SK-N-SH (cell line): ENCODE results near the gene TREM1. TPM values are rescaled to one million over a fixed set of nuclear protein-coding genes. Genes with fewer than 3 reads are reported as not detected.

ENCODE experiments used
- CTCF ChIA-PET: fragments of 300-600, 350-600 bp; formaldehyde crosslinking; extraction: SDS; loops from one replicate; lab custom pipeline; 2021; lab: Yijun Ruan, JAX
- POLR2A ChIA-PET: fragments of 350-600 bp; sonication (Branson Sonifier 250); formaldehyde crosslinking; extraction: SDS; loops from one replicate; lab custom pipeline; 2020; ENCODE audit warnings: antibody characterized with exemption, inconsistent platforms; lab: Yijun Ruan, JAX
- DNase-seq: peaks from one replicate; pipeline ENCODE4 v3.0.0; 2012
- H2AFZ ChIP-seq: fragments of 200-600 bp; sonication (generic); 2 replicates; pipeline ENCODE4 v1.8.1; 2016; ENCODE audit warnings: antibody characterized with exemption, mild to moderate bottlenecking, low read depth
- H3F3A ChIP-seq: fragments of 200-600 bp; sonication (generic); replicated peaks from 2 replicates; pipeline ENCODE3; 2016; ENCODE audit warnings: antibody characterized with exemption, mild to moderate bottlenecking; ENCODE audit not compliant: insufficient read depth
- H3K27ac ChIP-seq, 2 experiments: fragments of 200-500 bp in 1 of 2; fragments of 200-600 bp in 1 of 2; sonication (Bioruptor generic) in 1 of 2; sonication (generic), shearing (Covaris generic) in 1 of 2; 2 replicates each; pipeline versions ENCODE4 v1.5.1 to v1.6.1; 2014 to 2016; ENCODE audit warnings: low read depth in 2 of 2, inconsistent platforms in 1 of 2, low read length in 1 of 2, mild to moderate bottlenecking in 1 of 2, mixed read lengths in 1 of 2
- H3K27me3 ChIP-seq: fragments of 200-600 bp; sonication (generic), shearing (Covaris generic); 2 replicates; pipeline ENCODE4 v1.6.1; 2016; ENCODE audit warnings: mixed run types; ENCODE audit not compliant: insufficient read depth
- H3K36me3 ChIP-seq, 2 experiments: fragments of 200-500 bp in 1 of 2; fragments of 200-600 bp in 1 of 2; sonication (Bioruptor generic) in 1 of 2; sonication (generic) in 1 of 2; replicated peaks in 1 of 2; 2 replicates each; pipeline versions ENCODE3 to v1.5.1; 2014 to 2016; ENCODE audit warnings: low read length in 1 of 2, mild to moderate bottlenecking in 1 of 2; ENCODE audit not compliant: insufficient read depth in 2 of 2, control insufficient read depth in 1 of 2
- H3K4me1 ChIP-seq, 2 experiments: fragments of 200-500 bp in 1 of 2; fragments of 200-600 bp in 1 of 2; sonication (Bioruptor generic) in 1 of 2; sonication (generic), shearing (Covaris generic) in 1 of 2; 2 replicates each; pipeline versions ENCODE4 v1.5.1 to v1.6.1; 2014 to 2016; ENCODE audit warnings: low read depth in 1 of 2, low read length in 1 of 2, mixed run types in 1 of 2; ENCODE audit not compliant: insufficient read depth in 2 of 2, control insufficient read depth in 1 of 2
- H3K4me2 ChIP-seq: fragments of 200-600 bp; sonication (generic), shearing (Covaris generic); 2 replicates; pipeline ENCODE4 v1.6.1; 2017; ENCODE audit warnings: mixed run types
- H3K4me3 ChIP-seq, 2 experiments: fragments of 200-500 bp in 1 of 2; fragments of 200-600 bp in 1 of 2; sonication (Bioruptor generic) in 1 of 2; sonication (generic), shearing (Covaris generic) in 1 of 2; 2 replicates each; pipeline versions ENCODE4 v1.5.1 to v1.8.1; 2014 to 2016; ENCODE audit warnings: low read depth in 2 of 2, inconsistent platforms in 1 of 2, low read length in 1 of 2, mild to moderate bottlenecking in 1 of 2, mixed read lengths in 1 of 2, moderate library complexity in 1 of 2
- H3K79me2 ChIP-seq: fragments of 200-600 bp; sonication (generic); 2 replicates; pipeline ENCODE4 v1.8.1; 2017; ENCODE audit warnings: mild to moderate bottlenecking; ENCODE audit not compliant: insufficient read depth
- H3K9ac ChIP-seq: fragments of 200-600 bp; sonication (generic); 2 replicates; pipeline ENCODE4 v1.6.1; 2017; ENCODE audit warnings: mixed run types
- H3K9me2 ChIP-seq: fragments of 200-600 bp; sonication (generic); 2 replicates; pipeline ENCODE4 v1.6.1; 2017; ENCODE audit warnings: mixed run types
- H3K9me3 ChIP-seq: fragments of 200-600 bp; sonication (generic); 2 replicates; pipeline ENCODE4 v1.6.1; 2017; ENCODE audit warnings: mixed run types, mild to moderate bottlenecking, moderate library complexity
- H4K20me1 ChIP-seq: fragments of 200-600 bp; sonication (generic); 2 replicates; pipeline ENCODE4 v1.6.1; 2017; ENCODE audit warnings: mild to moderate bottlenecking, mixed run types; ENCODE audit not compliant: insufficient read depth
- CHD2 ChIP-seq: fragments of 150-350 bp; IDR thresholded peaks from 2 replicates; pipeline ENCODE4 v1.6.1; 2018; ENCODE audit warnings: low read length; ENCODE audit not compliant: partially characterized antibody
- ELF1 ChIP-seq: IDR thresholded peaks from 2 replicates; pipeline ENCODE4 v1.4.0; 2012
- EZH2phosphoT487 ChIP-seq: fragments of 200-600 bp; sonication (generic); IDR thresholded peaks from 2 replicates; pipeline ENCODE4 v1.6.1; 2017; ENCODE audit warnings: low read depth, mixed run types, mild to moderate bottlenecking, antibody characterized with exemption, moderate library complexity, borderline replicate concordance
- FOSL2 ChIP-seq: IDR thresholded peaks from 2 replicates; pipeline ENCODE4 v1.4.0; 2012; ENCODE audit warnings: low read depth, mild to moderate bottlenecking, moderate library complexity, borderline replicate concordance
- FOXJ3 ChIP-seq: sonication (generic); formaldehyde crosslinking; IDR thresholded peaks from 2 replicates; pipeline ENCODE4 v1.5.1; 2020; ENCODE audit warnings: mild to moderate bottlenecking, missing genetic modification reagents
- FOXM1 ChIP-seq: IDR thresholded peaks from 2 replicates; pipeline ENCODE4 v1.4.0; 2012; ENCODE audit warnings: low read depth, mild to moderate bottlenecking
- GABPA ChIP-seq: IDR thresholded peaks from 2 replicates; pipeline ENCODE4 v1.4.0; 2012; ENCODE audit warnings: low read depth, mild to moderate bottlenecking
- JUND ChIP-seq: IDR thresholded peaks from 2 replicates; pipeline ENCODE4 v1.4.0; 2012
- MEF2A ChIP-seq: IDR thresholded peaks from 2 replicates; pipeline ENCODE4 v1.4.0; 2012; ENCODE audit warnings: low read depth, borderline replicate concordance
- MXI1 ChIP-seq: IDR thresholded peaks from 2 replicates; pipeline ENCODE4 v1.6.1; 2012; ENCODE audit warnings: mild to moderate bottlenecking, low read depth, low read length, improper control_type of control experiment
- NFIC ChIP-seq: IDR thresholded peaks from 2 replicates; pipeline ENCODE4 v1.4.0; 2012; ENCODE audit warnings: borderline replicate concordance
- NRF1 ChIP-seq: IDR thresholded peaks from 2 replicates; pipeline ENCODE4 v1.6.1; 2012; ENCODE audit warnings: low read depth, mild to moderate bottlenecking, low read length
- PBX3 ChIP-seq: IDR thresholded peaks from 2 replicates; pipeline ENCODE4; 2012
- POLR2AphosphoS5 ChIP-seq: IDR thresholded peaks from 2 replicates; pipeline ENCODE4 v1.6.1; 2012; ENCODE audit warnings: low read depth, low read length
- RCOR1 ChIP-seq: fragments of 150-350 bp; IDR thresholded peaks from 2 replicates; pipeline ENCODE4 v1.6.1; 2017; ENCODE audit warnings: antibody characterized with exemption, low read length
- RFX5 ChIP-seq: IDR thresholded peaks from 2 replicates; pipeline ENCODE4 v1.6.1; 2012; ENCODE audit warnings: mild to moderate bottlenecking, improper control_type of control experiment, low read length
- SIN3A ChIP-seq: IDR thresholded peaks from 2 replicates; pipeline ENCODE4 v1.6.1; 2012; ENCODE audit warnings: low read depth, mild to moderate bottlenecking, low read length, moderate library complexity, borderline replicate concordance
- SMC3 ChIP-seq: IDR thresholded peaks from 2 replicates; pipeline ENCODE4 v1.6.1; 2012; ENCODE audit warnings: low read depth, low read length, improper control_type of control experiment
- TEAD4 ChIP-seq: IDR thresholded peaks from 2 replicates; pipeline ENCODE4 v1.4.0; 2012; ENCODE audit warnings: mild to moderate bottlenecking, borderline replicate concordance; ENCODE audit not compliant: insufficient read depth
- YY1 ChIP-seq: IDR thresholded peaks from 2 replicates; pipeline ENCODE4 v1.4.0; 2012; ENCODE audit warnings: low read depth, mild to moderate bottlenecking
- WGBS: methylation state at CpG from one replicate; pipeline ENCODE4 v1.1.6; 2017; ENCODE audit warnings: low lambda C conversion rate; 5-methylcytosine and 5-hydroxymethylcytosine counted together
- polyA plus RNA-seq, 3 experiments: library from polyadenylated mRNA; depleted of rRNA; stranded (reverse); fragments of >200 nt; gene quantifications; 2 replicates each; pipeline ENCODE4 v1.2.3, GENCODE V29; 2012
- TF ChIP-seq, protein P1 (sequence below): IDR thresholded peaks from 2 replicates; pipeline ENCODE4 v1.4.0; 2012; ENCODE audit warnings: low read depth

TREM1 gene
- polyA plus RNA-seq, 1 of the 3 experiments (the other 2 are of a cell fraction) = not detected

DNA sequence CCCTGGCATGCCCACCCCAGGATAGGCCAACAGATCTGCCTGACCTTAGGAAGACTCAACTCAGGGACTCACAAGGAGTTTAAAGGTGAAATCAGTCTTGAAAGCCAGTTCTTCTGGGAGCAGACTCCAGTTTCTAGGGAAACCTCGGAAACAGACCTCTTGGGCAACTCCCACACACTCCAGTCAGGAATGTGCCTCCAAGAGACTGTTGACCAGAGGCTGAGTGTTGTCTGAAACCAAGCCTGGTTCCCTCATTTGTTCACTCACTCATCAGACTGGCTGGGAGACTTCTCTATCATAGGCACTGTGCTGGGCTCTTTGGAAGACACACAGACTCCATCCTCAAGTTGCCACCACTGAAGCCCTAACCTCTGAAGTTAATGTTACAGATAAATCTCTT is 1.8 kb downstream of the TREM1 start:
- ChIA-PET POLR2A (no interaction called here), CTCF (interaction anchor here (0.9 to 1.5 kb wide), 2 partner anchors 33 to 83 kb away, joined by 4 read pairs; no protein-coding TSS in a partner anchor)
- no peaks in the 10 kb centered on the region for H3K36me3 ChIP-seq
- no peaks in the 10 kb centered on the region; the same call in 1 of the 2 replicates for H3K27me3 ChIP-seq
- H3K4me2 ChIP-seq = no peak overlapping the region
- no peak for DNase-seq
- H3F3A ChIP-seq = no peaks in the 10 kb centered on the region
- no peak overlapping the region for H2AFZ ChIP-seq
- TF ChIP-seq TEAD4 (no peak), ELF1 (no peak), FOXJ3 (no peak), SIN3A (no peak), MXI1 (no peak), EZH2phosphoT487 (no peak), NFIC (no peak), POLR2AphosphoS5 (no peak), PBX3 (no peak), JUND (no peak), GABPA (no peak), YY1 (no peak), FOXM1 (no peak)
- 0% methylated on average over 1 of the region's 1 CpG for WGBS
- H3K4me1 ChIP-seq = no peaks in the 10 kb centered on the region
- H4K20me1 ChIP-seq = no peaks in the 10 kb centered on the region
- no peak overlapping the region for H3K9ac ChIP-seq
- H3K9me3 ChIP-seq = no peaks in the 10 kb centered on the region
- H3K27ac ChIP-seq = no peak overlapping the region
- no peaks in the 10 kb centered on the region for H3K79me2 ChIP-seq
- no peak overlapping the region for H3K4me3 ChIP-seq
- no peaks in the 10 kb centered on the region for H3K9me2 ChIP-seq

DNA sequence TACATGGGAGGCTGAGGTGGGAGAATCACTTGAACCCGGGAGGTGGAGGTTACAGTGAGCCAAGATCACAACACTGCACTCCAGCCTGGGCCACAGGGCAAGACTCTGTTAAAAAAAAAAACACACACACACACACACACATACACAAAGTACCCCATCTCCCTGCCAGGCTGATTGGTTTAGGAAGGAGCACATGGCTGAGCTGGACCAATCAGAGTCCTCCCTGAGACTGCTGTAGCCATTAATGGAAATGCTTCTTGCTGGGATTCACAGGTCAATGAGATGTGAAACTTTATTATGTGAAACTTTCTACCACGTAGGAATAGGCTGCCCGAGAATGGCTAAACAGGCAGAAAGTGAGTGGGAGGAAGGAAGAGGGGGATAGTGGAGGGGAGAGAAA is 2.9 kb downstream of the TREM1 start:
- TF ChIP-seq POLR2AphosphoS5 = no peak
- no peak for TF ChIP-seq JUND
- no peak for TF ChIP-seq RFX5
- no peak for TF ChIP-seq NFIC
- no peak for TF ChIP-seq SMC3
- TF ChIP-seq, protein P1, sequence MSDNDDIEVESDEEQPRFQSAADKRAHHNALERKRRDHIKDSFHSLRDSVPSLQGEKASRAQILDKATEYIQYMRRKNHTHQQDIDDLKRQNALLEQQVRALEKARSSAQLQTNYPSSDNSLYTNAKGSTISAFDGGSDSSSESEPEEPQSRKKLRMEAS = no peak
- no peak for TF ChIP-seq FOSL2
- TF ChIP-seq RCOR1 = no peak
- no peak for TF ChIP-seq EZH2phosphoT487
- no peak for TF ChIP-seq NRF1
- no peak for TF ChIP-seq MEF2A
- no peak for TF ChIP-seq CHD2
- no peak overlapping the region for H2AFZ ChIP-seq
- H3F3A ChIP-seq = no peaks in the 10 kb centered on the region
- H3K9ac ChIP-seq = no peak overlapping the region
- DNase-seq = no peak
- POLR2A ChIA-PET = no interaction called here
- no peaks in the 10 kb centered on the region for H3K9me3 ChIP-seq
- H3K9me2 ChIP-seq = no peaks in the 10 kb centered on the region
- H4K20me1 ChIP-seq = no peaks in the 10 kb centered on the region
- H3K4me3 ChIP-seq = no peak overlapping the region
- no peaks in the 10 kb centered on the region; the same call in 1 of the 2 replicates for H3K27me3 ChIP-seq
- no peak overlapping the region for H3K4me2 ChIP-seq
- WGBS = 18% methylated on average over 3 of the region's 3 CpGs
- no peaks in the 10 kb centered on the region; a peak in 1 of 4 replicates for H3K4me1 ChIP-seq
- CTCF ChIA-PET = no interaction called here
- no peaks in the 10 kb centered on the region for H3K36me3 ChIP-seq
- no peaks in the 10 kb centered on the region for H3K79me2 ChIP-seq
- no peak overlapping the region for H3K27ac ChIP-seq
